Activated CD4-positive, alpha-beta memory T cell treated with anti-CD3 and anti-CD28 coated beads, Interleukin-2, amount 10 ng/mL, durations not matched to agents 7 days and 5 days (primary cell): ENCODE results near the gene TMEM126B. TPM values are rescaled to one million over a fixed set of nuclear protein-coding genes. Genes with fewer than 3 reads are reported as not detected.
"Not testable (repeated sequence)": the region's sequence is repeated elsewhere in the genome, so short reads cannot be mapped to it uniquely, and the experiment has no call there.

Source experiments
- CTCF ChIA-PET: fragments of 350-600 bp; sonication (Branson Sonifier 250); formaldehyde crosslinking; loops from one replicate; lab custom pipeline; 2021; ENCODE audit warnings: antibody characterized with exemption, inconsistent platforms; lab: Charles Lee
- POLR2A ChIA-PET: fragments of 350-600 bp; sonication (Branson Sonifier 250); formaldehyde crosslinking; loops from one replicate; lab custom pipeline; 2021; ENCODE audit warnings: antibody characterized with exemption; lab: Charles Lee
- DNase-seq: peaks from one replicate; pipeline ENCODE4 v3.0.0-alpha.2; 2020
- H3K27ac Mint-ChIP-seq: one replicate; pipeline ENCODE4 v1.8.0; 2021; ENCODE audit warnings: mild to moderate bottlenecking, mixed read lengths
- H3K27me3 Mint-ChIP-seq: one replicate; pipeline ENCODE4 v1.8.0; 2021; ENCODE audit warnings: mixed read lengths
- H3K36me3 Mint-ChIP-seq: one replicate; pipeline ENCODE4 v1.8.0; 2021; ENCODE audit warnings: low read depth, mixed read lengths
- H3K4me1 Mint-ChIP-seq: one replicate; pipeline ENCODE4 v1.8.0; 2021; ENCODE audit warnings: mixed read lengths
- H3K4me3 Mint-ChIP-seq: one replicate; pipeline ENCODE4 v1.8.0; 2021; ENCODE audit warnings: mild to moderate bottlenecking, mixed read lengths
- H3K9me3 Mint-ChIP-seq: one replicate; pipeline ENCODE4 v1.8.0; 2021; ENCODE audit warnings: mixed read lengths
- total RNA-seq, 2 experiments: library from RNA; stranded (reverse); gene quantifications; one replicate each; pipeline ENCODE4 v1.2.3, GENCODE V29; 2021

TMEM126B gene
- 10 to 100 TPM; 48.8 to 50.3 TPM for total RNA-seq

- H3K9me3 Mint-ChIP-seq: no peaks in the 10 kb centered on the region
- peak within 1 kb of the TSS; percentile 88 for H3K27ac Mint-ChIP-seq
- H3K4me1 Mint-ChIP-seq: peaks cover 42% of the 10 kb centered on the region
- POLR2A ChIA-PET: interaction anchor here (0.7 to 5.9 kb wide), 25 partner anchors 8 to 1178 kb away, joined by 3 to 88 read pairs (median 4); partner anchors contain the start of genes CCDC83, CREBZF, EED and PICALM
- DNase-seq: peak; percentile 97
- H3K36me3 Mint-ChIP-seq: peaks cover 20% of the 10 kb centered on the region
- CTCF ChIA-PET: interaction anchor here (0.6 to 2.9 kb wide), 8 partner anchors 9 to 565 kb away, joined by 3 to 12 read pairs (median 4); partner anchors contain the start of genes CCDC83 and TMEM126A
- H3K4me3 Mint-ChIP-seq: peak within 1 kb of the TSS; percentile 94
- H3K27me3 Mint-ChIP-seq: peaks cover 2% of the 10 kb centered on the region
Observed at GRCh38 chr11:85627998-85628770, at the start of gene TMEM126B. TMEM126B (plus strand) TSS chr11:85628593; CDS start chr11:85628608, 15 bp downstream.

GRCh38 chr11:85582111-85582510, 46.3 kb upstream of the TMEM126B start:
- Mint-ChIP-seq H3K27ac (no peak overlapping the region), H3K4me3 (no peak overlapping the region), H3K9me3 (no peaks in the 10 kb centered on the region), H3K4me1 (peaks cover 3% of the 10 kb centered on the region), H3K36me3 (no peaks in the 10 kb centered on the region), H3K27me3 (peaks cover 20% of the 10 kb centered on the region)
- ChIA-PET CTCF (interaction anchor here (0.7 kb wide), 1 partner anchor 8 kb away, joined by 3 read pairs; no protein-coding TSS in a partner anchor), POLR2A (no interaction called here)
- no peak for DNase-seq

- H3K9me3 Mint-ChIP-seq: peaks cover 3% of the 10 kb centered on the region
- DNase-seq: no peak
- peaks cover 4% of the 10 kb centered on the region for H3K36me3 Mint-ChIP-seq
- no peak overlapping the region for H3K4me3 Mint-ChIP-seq
- no peaks in the 10 kb centered on the region for H3K4me1 Mint-ChIP-seq
- CTCF ChIA-PET: interaction anchor here (0.9 kb wide), 2 partner anchors 649 to 1033 kb away, joined by 4 read pairs; no protein-coding TSS in a partner anchor
- H3K27ac Mint-ChIP-seq: no peak overlapping the region
- H3K27me3 Mint-ChIP-seq: peaks cover 32% of the 10 kb centered on the region
- POLR2A ChIA-PET: no interaction called here
Observed at GRCh38 chr11:85589373-85589772, 39.0 kb upstream of the TMEM126B start.

GRCh38 chr11:85590848-85591483, 37.4 kb upstream of the TMEM126B start:
- no peak overlapping the region for H3K27ac Mint-ChIP-seq
- CTCF ChIA-PET: interaction anchor here (0.6 to 0.9 kb wide), 3 partner anchors 9 to 1033 kb away, joined by 3 read pairs; no protein-coding TSS in a partner anchor

DNA sequence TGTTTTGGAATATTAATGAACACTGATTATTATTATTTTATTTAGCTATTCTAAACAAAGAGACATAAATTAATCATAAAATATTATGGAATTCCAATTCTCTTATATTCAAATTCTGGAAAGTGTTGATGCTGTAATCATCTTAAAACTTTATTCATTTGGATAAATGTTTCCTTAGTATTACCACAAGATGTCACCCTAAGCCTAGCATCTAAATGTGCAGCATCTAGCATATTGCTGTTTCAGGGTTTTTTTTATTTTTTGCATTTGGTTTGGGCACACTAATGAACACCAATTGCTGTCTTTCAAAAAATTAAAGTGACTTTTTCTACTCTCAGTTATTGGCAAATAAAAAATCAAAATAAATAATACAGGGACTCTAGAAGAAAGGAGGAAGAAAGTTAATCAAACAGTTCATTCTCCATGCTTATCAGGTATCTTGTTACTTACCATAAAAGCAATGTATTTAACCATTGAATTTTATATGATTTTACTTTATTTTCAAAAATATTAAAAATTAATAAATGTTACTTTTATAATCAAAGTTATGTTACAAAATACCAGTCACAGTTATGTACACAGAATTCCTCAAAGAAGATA, 33.0 kb upstream of the TMEM126B start:
- ChIA-PET CTCF (interaction anchor here (0.7 to 1.1 kb wide), 5 partner anchors 260 to 1812 kb away, joined by 3 to 6 read pairs (median 4); partner anchors contain the start of gene CCDC83), POLR2A (no interaction called here)
- H3K4me1 Mint-ChIP-seq: no peaks in the 10 kb centered on the region
- no peak overlapping the region for H3K4me3 Mint-ChIP-seq
- no peak for DNase-seq
- no peaks in the 10 kb centered on the region for H3K9me3 Mint-ChIP-seq
- H3K36me3 Mint-ChIP-seq: no peaks in the 10 kb centered on the region
- peaks cover 10% of the 10 kb centered on the region for H3K27me3 Mint-ChIP-seq
- no peak overlapping the region for H3K27ac Mint-ChIP-seq

More at GRCh38 chr11:85590848-85591483, 37.4 kb upstream of the TMEM126B start:
- peaks cover 3% of the 10 kb centered on the region for H3K9me3 Mint-ChIP-seq
- H3K36me3 Mint-ChIP-seq: peaks cover 4% of the 10 kb centered on the region
- H3K4me1 Mint-ChIP-seq: no peaks in the 10 kb centered on the region
- H3K27me3 Mint-ChIP-seq: peaks cover 22% of the 10 kb centered on the region
- POLR2A ChIA-PET: no interaction called here
- no peak overlapping the region for H3K4me3 Mint-ChIP-seq
- no peak for DNase-seq

DNA sequence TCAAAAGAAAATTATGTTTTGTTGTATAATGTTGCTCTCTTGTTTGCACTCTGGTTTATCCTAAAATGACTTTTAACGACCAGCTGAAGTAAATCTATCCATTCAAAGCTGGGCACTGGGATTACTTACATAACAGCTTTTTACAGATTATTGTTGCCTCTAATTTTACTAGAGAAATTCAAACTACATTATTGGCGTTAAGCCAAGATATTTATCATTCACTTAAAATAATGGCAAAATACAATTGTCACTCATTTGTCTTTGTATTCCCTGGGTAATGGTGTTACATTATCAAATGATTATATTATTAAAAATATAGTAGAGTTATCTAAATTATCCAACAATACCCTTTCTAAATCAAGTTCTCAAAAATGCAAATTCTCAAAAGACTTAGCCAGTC, 31.5 kb upstream of the TMEM126B start:
- Mint-ChIP-seq H3K27ac (no peak overlapping the region), H3K4me1 (no peaks in the 10 kb centered on the region), H3K4me3 (no peak overlapping the region), H3K36me3 (no peaks in the 10 kb centered on the region), H3K9me3 (no peaks in the 10 kb centered on the region), H3K27me3 (peaks cover 9% of the 10 kb centered on the region)
- no peak for DNase-seq
- ChIA-PET POLR2A (no interaction called here), CTCF (interaction anchor here (1.6 kb wide), 1 partner anchor 258 kb away, joined by 5 read pairs; the partner anchor contains the start of gene CCDC83)

GRCh38 chr11:85599083-85599482, 29.3 kb upstream of the TMEM126B start:
- no peaks in the 10 kb centered on the region for H3K4me1 Mint-ChIP-seq
- CTCF ChIA-PET: no interaction called here
- no peaks in the 10 kb centered on the region for H3K36me3 Mint-ChIP-seq
- DNase-seq: no peak
- H3K4me3 Mint-ChIP-seq: no peak overlapping the region
- peaks cover 6% of the 10 kb centered on the region for H3K27me3 Mint-ChIP-seq
- H3K27ac Mint-ChIP-seq: no peak overlapping the region
- H3K9me3 Mint-ChIP-seq: no peaks in the 10 kb centered on the region
- POLR2A ChIA-PET: no interaction called here

DNA sequence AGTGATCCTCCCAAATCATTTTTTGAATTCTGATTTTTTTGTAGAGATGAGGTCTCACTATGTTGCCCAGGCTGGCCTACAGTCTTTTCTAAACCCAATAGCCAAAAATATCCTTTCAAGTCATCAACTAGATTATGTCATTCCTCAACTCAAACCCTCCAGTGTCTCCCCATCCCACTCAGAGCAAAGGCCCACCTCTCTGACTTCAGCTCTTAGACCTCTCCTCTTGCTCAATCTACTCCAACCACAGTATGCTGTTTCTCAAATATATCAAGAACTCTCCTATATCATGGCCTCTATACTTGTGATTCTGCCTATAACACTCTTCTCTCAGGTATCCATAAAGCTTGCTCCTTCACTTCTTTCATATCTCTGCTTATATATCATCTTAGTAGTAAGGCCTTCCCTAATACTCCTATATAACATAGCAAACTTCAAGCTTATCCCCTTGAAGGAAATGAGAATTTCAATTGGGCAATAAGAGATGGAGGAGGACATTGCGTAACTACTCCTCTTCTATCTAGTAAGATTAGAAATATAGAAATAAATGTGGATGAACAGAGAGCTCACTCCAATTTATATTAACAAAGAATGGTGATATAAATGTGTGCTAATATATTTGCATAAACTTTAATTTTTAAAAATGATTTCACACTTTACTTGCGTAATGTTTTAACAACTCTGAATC, 25.7 kb upstream of the TMEM126B start:
- H3K27ac Mint-ChIP-seq: no peak overlapping the region
- peaks cover 3% of the 10 kb centered on the region for H3K9me3 Mint-ChIP-seq
- H3K36me3 Mint-ChIP-seq: no peaks in the 10 kb centered on the region
- no peaks in the 10 kb centered on the region for H3K4me1 Mint-ChIP-seq
- no peak overlapping the region for H3K4me3 Mint-ChIP-seq
- no peak for DNase-seq
- POLR2A ChIA-PET: no interaction called here
- H3K27me3 Mint-ChIP-seq: peaks cover 9% of the 10 kb centered on the region
- CTCF ChIA-PET: no interaction called here

DNA sequence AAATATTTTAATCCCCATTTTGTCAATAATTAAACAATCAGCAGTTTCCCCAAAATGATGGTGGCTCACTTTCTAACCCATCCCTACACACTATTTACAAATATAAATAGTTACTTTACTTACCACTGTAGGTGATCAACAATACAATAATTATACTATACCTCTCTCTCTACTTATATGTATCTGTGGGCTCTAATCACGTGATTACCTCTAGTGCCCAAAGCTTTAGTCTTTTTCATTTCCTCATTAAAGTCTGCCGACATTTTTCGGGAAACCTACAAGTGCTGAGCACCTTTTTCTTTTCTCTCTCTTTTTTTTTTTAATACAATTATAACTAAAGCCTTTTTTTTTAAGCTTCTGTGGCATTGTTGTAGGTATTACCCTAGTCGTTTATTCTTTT, 25.2 kb upstream of the TMEM126B start:
- Mint-ChIP-seq H3K4me3 (no peak overlapping the region), H3K27ac (no peak overlapping the region), H3K9me3 (peaks cover 3% of the 10 kb centered on the region), H3K4me1 (no peaks in the 10 kb centered on the region), H3K27me3 (peaks cover 9% of the 10 kb centered on the region), H3K36me3 (no peaks in the 10 kb centered on the region)
- ChIA-PET CTCF (no interaction called here), POLR2A (no interaction called here)
- no peak for DNase-seq

GRCh38 chr11:85606237-85606636, 22.2 kb upstream of the TMEM126B start:
- H3K4me1 Mint-ChIP-seq, H3K27me3 Mint-ChIP-seq, H3K27ac Mint-ChIP-seq, POLR2A ChIA-PET, DNase-seq, CTCF ChIA-PET, H3K4me3 Mint-ChIP-seq, H3K9me3 Mint-ChIP-seq, H3K36me3 Mint-ChIP-seq: not testable (repeated sequence)

DNA sequence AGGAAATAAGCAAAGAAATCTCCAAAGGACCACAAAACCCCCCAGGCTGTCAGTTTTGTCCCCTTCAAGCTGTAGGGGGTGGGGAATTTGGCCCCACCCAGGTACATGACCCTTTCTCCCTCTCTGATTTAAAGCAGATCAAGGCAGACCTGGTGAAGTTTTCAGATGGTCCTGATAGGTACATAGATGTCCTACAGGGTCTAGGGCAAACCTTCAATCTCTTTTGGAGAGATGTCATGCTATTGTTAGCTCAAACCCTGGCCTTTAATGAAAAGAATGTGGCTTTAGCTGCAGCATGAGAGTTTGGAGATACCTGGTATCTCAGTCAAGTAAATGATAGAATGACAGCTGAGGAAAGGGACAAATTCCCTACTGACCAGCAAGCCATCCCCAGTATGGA, 19.8 kb upstream of the TMEM126B start:
- H3K27me3 Mint-ChIP-seq, H3K9me3 Mint-ChIP-seq, H3K27ac Mint-ChIP-seq, H3K4me3 Mint-ChIP-seq, POLR2A ChIA-PET, DNase-seq, H3K36me3 Mint-ChIP-seq, H3K4me1 Mint-ChIP-seq: not testable (repeated sequence)
- CTCF ChIA-PET: interaction anchor here (0.7 kb wide), 1 partner anchor 258 kb away, joined by 3 read pairs; no protein-coding TSS in a partner anchor

DNA sequence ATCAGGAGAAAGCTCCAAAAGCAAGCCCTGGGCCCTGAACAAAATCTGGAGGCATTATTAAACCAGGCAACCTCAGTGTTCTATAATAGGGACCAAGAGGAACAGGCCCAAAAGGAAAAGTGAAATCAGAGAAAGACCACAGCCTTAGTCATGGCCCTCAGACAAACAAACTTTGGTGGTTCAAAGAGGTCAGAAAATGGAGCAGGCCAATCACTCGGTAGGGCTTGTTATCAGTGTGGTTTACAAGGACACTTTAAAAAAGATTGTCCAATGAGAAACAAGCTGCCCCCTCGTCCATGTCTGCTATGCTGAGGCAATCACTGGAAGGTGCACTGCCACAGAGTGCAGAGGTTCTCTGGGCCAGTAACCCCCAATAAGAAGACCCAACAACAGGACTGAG, 19.1 kb upstream of the TMEM126B start:
- CTCF ChIA-PET, H3K4me1 Mint-ChIP-seq, H3K27ac Mint-ChIP-seq, H3K36me3 Mint-ChIP-seq, POLR2A ChIA-PET, H3K27me3 Mint-ChIP-seq, H3K9me3 Mint-ChIP-seq, H3K4me3 Mint-ChIP-seq, DNase-seq: not testable (repeated sequence)
